Mesendoderm (in vitro differentiated cells): ENCODE measurements around the gene ANKFN1.

ENCODE experiments used
- DNase-seq: peaks from one replicate; pipeline ENCODE4 v3.0.0; 2013
- H2AK5ac ChIP-seq: 2 replicates; pipeline ENCODE4 v1.6.1; 2013; ENCODE audit warnings: low read length, inconsistent platforms
- H2BK120ac ChIP-seq: 2 replicates; pipeline ENCODE4 v1.6.1; 2013; ENCODE audit warnings: low read depth, mild to moderate bottlenecking, low read length, moderate library complexity, mixed read lengths
- H2BK15ac ChIP-seq: replicated peaks from 2 replicates; pipeline ENCODE4 v1.6.1; 2013; ENCODE audit warnings: low read depth, mild to moderate bottlenecking, moderate library complexity
- H2BK5ac ChIP-seq: 2 replicates; pipeline ENCODE4 v1.6.1; 2013; ENCODE audit warnings: low read length, inconsistent platforms
- H3K18ac ChIP-seq: 2 replicates; pipeline ENCODE4 v1.6.1; 2013; ENCODE audit warnings: mild to moderate bottlenecking, low read length, mixed read lengths
- H3K23ac ChIP-seq: one replicate; pipeline ENCODE4 v1.6.1; 2013; ENCODE audit warnings: low read length
- H3K27ac ChIP-seq: 2 replicates; pipeline ENCODE4 v1.5.1; 2013; ENCODE audit warnings: low read depth, mild to moderate bottlenecking, inconsistent platforms, low read length, moderate library complexity
- H3K27me3 ChIP-seq: 2 replicates; pipeline ENCODE4 v1.6.1; 2013; ENCODE audit warnings: low read length, control low read depth, mild to moderate bottlenecking, inconsistent platforms; ENCODE audit not compliant: insufficient read depth, poor library complexity
- H3K36me3 ChIP-seq: 2 replicates; pipeline ENCODE4 v1.6.1; 2013; ENCODE audit warnings: low read length, inconsistent platforms; ENCODE audit not compliant: control insufficient read depth, insufficient read depth
- H3K4ac ChIP-seq: one replicate; pipeline ENCODE4 v1.6.1; 2013; ENCODE audit warnings: low read depth, mild to moderate bottlenecking, low read length, moderate library complexity
- H3K4me1 ChIP-seq: 2 replicates; pipeline ENCODE4 v1.6.1; 2013; ENCODE audit warnings: low read depth, low read length, inconsistent platforms; ENCODE audit not compliant: control insufficient read depth
- H3K4me2 ChIP-seq: 2 replicates; pipeline ENCODE4 v1.6.1; 2013; ENCODE audit warnings: low read length
- H3K4me3 ChIP-seq: 2 replicates; pipeline ENCODE4 v1.5.1; 2013; ENCODE audit warnings: mild to moderate bottlenecking, low read length
- H3K56ac ChIP-seq: one replicate; pipeline ENCODE4 v1.6.1; 2013; ENCODE audit warnings: low read length
- H3K79me1 ChIP-seq: 2 replicates; pipeline ENCODE4 v1.6.1; 2013; ENCODE audit warnings: low read length, inconsistent platforms
- H3K79me2 ChIP-seq: 2 replicates; pipeline ENCODE4 v1.6.1; 2013; ENCODE audit warnings: mild to moderate bottlenecking, low read length; ENCODE audit not compliant: control insufficient read depth, insufficient read depth
- H3K9ac ChIP-seq: 2 replicates; pipeline ENCODE4 v1.6.1; 2013; ENCODE audit warnings: low read length, inconsistent platforms
- H4K5ac ChIP-seq: one replicate; pipeline ENCODE4 v1.6.1; 2013; ENCODE audit warnings: low read length
- H4K8ac ChIP-seq: one replicate; pipeline ENCODE4 v1.6.1; 2013; ENCODE audit warnings: low read depth, mild to moderate bottlenecking, control low read depth, low read length, moderate library complexity
- WGBS: extraction: QIAGEN DNeasy Blood & Tissue Kit; methylation state at CpG from one replicate; pipeline ENCODE4 v1.1.7; 2013; ENCODE audit warnings: low lambda C conversion rate, missing lambda C conversion rate; ENCODE audit not compliant: insufficient coverage; ENCODE audit errors: extremely low coverage; 5-methylcytosine and 5-hydroxymethylcytosine counted together

The ANKFN1 gene

DNA sequence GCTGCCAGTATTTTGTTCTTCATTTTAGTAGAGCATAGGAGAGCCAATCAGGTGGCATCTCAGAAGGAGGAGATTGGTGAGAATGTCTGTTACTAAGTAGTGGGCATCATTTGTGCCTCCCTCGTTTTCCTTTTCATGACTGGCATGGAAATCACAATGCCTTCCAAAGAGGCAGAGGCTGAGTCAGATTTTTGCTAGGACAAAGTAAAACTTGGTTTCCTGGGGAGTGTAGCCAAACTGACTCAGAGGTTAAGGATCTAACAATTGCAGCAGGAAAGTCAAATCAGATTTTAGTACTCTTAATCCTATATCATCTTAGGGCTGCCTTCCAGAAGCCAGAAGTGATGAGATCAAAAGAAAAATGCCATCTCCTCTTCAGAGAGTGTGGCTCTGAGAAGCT is 138.7 kb downstream of the ANKFN1 start:
- H3K27me3 ChIP-seq = no peaks in the 10 kb centered on the region
- no peak overlapping the region for H3K18ac ChIP-seq
- H3K27ac ChIP-seq = no peak overlapping the region
- DNase-seq = no peak
- H2BK120ac ChIP-seq = no peak overlapping the region
- no peak overlapping the region for H4K5ac ChIP-seq
- H3K79me1 ChIP-seq = no peaks in the 10 kb centered on the region
- H2BK15ac ChIP-seq = no peak overlapping the region
- H3K4ac ChIP-seq = no peak overlapping the region
- H3K4me2 ChIP-seq = no peak overlapping the region
- no CpG with 5 or more reads among the region's 1 CpG for WGBS
- H3K4me1 ChIP-seq = no peaks in the 10 kb centered on the region
- no peak overlapping the region for H3K4me3 ChIP-seq
- no peak overlapping the region for H3K23ac ChIP-seq
- H2BK5ac ChIP-seq = no peak overlapping the region
- no peaks in the 10 kb centered on the region for H3K79me2 ChIP-seq
- H4K8ac ChIP-seq = no peak overlapping the region
- no peaks in the 10 kb centered on the region for H3K36me3 ChIP-seq
- no peak overlapping the region for H3K56ac ChIP-seq
- H2AK5ac ChIP-seq = no peak overlapping the region
- no peak overlapping the region for H3K9ac ChIP-seq

DNA sequence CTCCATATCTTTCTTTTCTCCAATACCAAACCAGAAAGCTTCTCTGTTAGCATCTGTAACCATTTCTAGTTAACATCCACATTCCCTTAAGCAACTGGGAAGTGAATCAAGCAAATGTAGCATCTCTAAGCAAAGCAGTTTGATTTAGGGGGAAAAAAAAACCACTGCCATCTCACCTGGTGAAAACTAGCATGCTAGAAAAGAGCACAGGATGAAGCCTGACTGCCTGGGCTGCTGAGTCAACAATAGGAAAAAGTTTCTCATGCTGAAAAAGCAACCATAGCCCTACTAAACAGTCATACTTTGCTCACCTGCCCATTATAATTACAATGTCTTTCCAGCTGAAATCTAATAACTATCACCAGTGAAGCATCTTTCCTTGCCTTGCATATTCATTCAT is 139.3 kb downstream of the ANKFN1 start:
- no peak overlapping the region for H2AK5ac ChIP-seq
- no peak overlapping the region for H4K8ac ChIP-seq
- H2BK120ac ChIP-seq = no peak overlapping the region
- no peak overlapping the region for H3K56ac ChIP-seq
- no peaks in the 10 kb centered on the region for H3K79me2 ChIP-seq
- H3K23ac ChIP-seq = no peak overlapping the region
- H3K27ac ChIP-seq = no peak overlapping the region
- H3K4me2 ChIP-seq = no peak overlapping the region
- no peak overlapping the region for H3K4me3 ChIP-seq
- H3K79me1 ChIP-seq = no peaks in the 10 kb centered on the region
- H3K4me1 ChIP-seq = no peaks in the 10 kb centered on the region
- H3K18ac ChIP-seq = no peak overlapping the region
- H3K36me3 ChIP-seq = no peaks in the 10 kb centered on the region
- no peak overlapping the region for H2BK15ac ChIP-seq
- no peak overlapping the region for H2BK5ac ChIP-seq
- H4K5ac ChIP-seq = no peak overlapping the region
- H3K9ac ChIP-seq = no peak overlapping the region
- DNase-seq = no peak
- no peaks in the 10 kb centered on the region for H3K27me3 ChIP-seq
- no peak overlapping the region for H3K4ac ChIP-seq

- Histone ChIP-seq H3K56ac (no peak overlapping the region), H2BK5ac (no peak overlapping the region), H3K23ac (no peak overlapping the region), H3K79me1 (no peaks in the 10 kb centered on the region), H3K27me3 (no peaks in the 10 kb centered on the region), H3K4me3 (no peak overlapping the region), H3K9ac (no peak overlapping the region), H3K4me1 (no peaks in the 10 kb centered on the region), H4K5ac (no peak overlapping the region), H3K79me2 (no peaks in the 10 kb centered on the region), H2AK5ac (no peak overlapping the region), H3K36me3 (no peaks in the 10 kb centered on the region), H3K27ac (no peak overlapping the region), H3K4me2 (no peak overlapping the region), H4K8ac (no peak overlapping the region), H2BK15ac (no peak overlapping the region), H3K18ac (no peak overlapping the region), H2BK120ac (no peak overlapping the region), H3K4ac (no peak overlapping the region)
- no CpG with 5 or more reads among the region's 7 CpGs for WGBS
- DNase-seq = no peak
Observed at GRCh38 chr17:56297184-56297583, 143.9 kb downstream of the ANKFN1 start.

DNA sequence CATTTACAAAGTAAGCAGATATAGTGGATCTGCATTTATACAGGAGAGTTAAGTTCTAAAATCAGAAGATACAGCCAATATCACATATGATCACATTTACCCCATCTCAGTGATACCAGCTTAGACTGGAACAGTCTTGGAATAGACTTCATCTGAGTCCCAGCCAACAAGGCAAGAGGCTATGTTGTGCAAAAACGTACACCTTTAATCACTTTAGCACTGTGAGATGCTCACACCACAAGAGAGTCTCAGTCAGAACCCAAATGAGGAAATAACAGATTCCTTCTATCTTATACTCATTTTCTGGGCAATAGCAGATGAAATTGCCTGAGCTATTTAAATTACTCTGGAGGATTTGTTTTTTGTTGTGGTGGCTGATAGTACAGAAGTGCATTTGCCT is 145.6 kb downstream of the ANKFN1 start:
- H3K18ac ChIP-seq = no peak overlapping the region
- no peaks in the 10 kb centered on the region for H3K36me3 ChIP-seq
- no peak overlapping the region for H3K4me3 ChIP-seq
- no peak overlapping the region for H2AK5ac ChIP-seq
- H4K8ac ChIP-seq = no peak overlapping the region
- H3K27ac ChIP-seq = no peak overlapping the region
- no peak overlapping the region for H3K23ac ChIP-seq
- no peak overlapping the region for H3K4ac ChIP-seq
- H3K4me1 ChIP-seq = no peaks in the 10 kb centered on the region
- no peak overlapping the region for H3K4me2 ChIP-seq
- H3K79me2 ChIP-seq = no peaks in the 10 kb centered on the region
- no peak overlapping the region for H2BK5ac ChIP-seq
- H3K79me1 ChIP-seq = no peaks in the 10 kb centered on the region
- WGBS = no CpG with 5 or more reads among the region's 1 CpG
- no peak overlapping the region for H3K56ac ChIP-seq
- H2BK15ac ChIP-seq = no peak overlapping the region
- no peak overlapping the region for H2BK120ac ChIP-seq
- DNase-seq = no peak
- H3K27me3 ChIP-seq = no peaks in the 10 kb centered on the region
- H4K5ac ChIP-seq = no peak overlapping the region
- no peak overlapping the region for H3K9ac ChIP-seq

GRCh38 chr17:56300144-56300543 is 146.9 kb downstream of the ANKFN1 start:
- WGBS = no CpG with 5 or more reads among the region's 3 CpGs
- H3K79me2 ChIP-seq = no peaks in the 10 kb centered on the region
- no peak overlapping the region for H3K9ac ChIP-seq
- no peak overlapping the region for H3K18ac ChIP-seq
- H4K5ac ChIP-seq = no peak overlapping the region
- H2BK5ac ChIP-seq = no peak overlapping the region
- H3K79me1 ChIP-seq = no peaks in the 10 kb centered on the region
- H3K27me3 ChIP-seq = no peaks in the 10 kb centered on the region
- no peaks in the 10 kb centered on the region for H3K4me1 ChIP-seq
- no peak overlapping the region for H3K4me2 ChIP-seq
- DNase-seq = no peak
- H3K36me3 ChIP-seq = no peaks in the 10 kb centered on the region
- H3K56ac ChIP-seq = no peak overlapping the region
- H2BK15ac ChIP-seq = no peak overlapping the region
- no peak overlapping the region for H3K4ac ChIP-seq
- no peak overlapping the region for H2BK120ac ChIP-seq
- H4K8ac ChIP-seq = no peak overlapping the region
- no peak overlapping the region for H3K4me3 ChIP-seq
- H3K27ac ChIP-seq = no peak overlapping the region
- H2AK5ac ChIP-seq = no peak overlapping the region
- H3K23ac ChIP-seq = no peak overlapping the region

- no peak overlapping the region for H3K4ac ChIP-seq
- H3K18ac ChIP-seq = no peak overlapping the region
- H4K8ac ChIP-seq = no peak overlapping the region
- H3K79me2 ChIP-seq = no peaks in the 10 kb centered on the region
- H3K23ac ChIP-seq = no peak overlapping the region
- H2AK5ac ChIP-seq = no peak overlapping the region
- no CpG with 5 or more reads among the region's 1 CpG for WGBS
- H3K56ac ChIP-seq = no peak overlapping the region
- no peak overlapping the region for H2BK120ac ChIP-seq
- H2BK15ac ChIP-seq = no peak overlapping the region
- H3K4me2 ChIP-seq = no peak overlapping the region
- H3K27me3 ChIP-seq = no peaks in the 10 kb centered on the region
- no peak overlapping the region for H3K4me3 ChIP-seq
- no peak overlapping the region for H2BK5ac ChIP-seq
- H3K36me3 ChIP-seq = no peaks in the 10 kb centered on the region
- no peaks in the 10 kb centered on the region for H3K79me1 ChIP-seq
- H3K27ac ChIP-seq = no peak overlapping the region
- DNase-seq = no peak
- H3K9ac ChIP-seq = no peak overlapping the region
- H3K4me1 ChIP-seq = no peaks in the 10 kb centered on the region
- H4K5ac ChIP-seq = no peak overlapping the region
Observed at GRCh38 chr17:56305007-56305406, 151.7 kb downstream of the ANKFN1 start.
